Liver (tissue), 9 donors: Measurements from ENCODE around the gene CCSER2. TPM values are rescaled to one million over a fixed set of nuclear protein-coding genes. Genes with fewer than 3 reads are reported as not detected.

Source experiments
- DNase-seq: peaks from one replicate; pipeline ENCODE4 v3.0.0-alpha.2; 2017; ENCODE audit warnings: low spot score
- H3K27ac ChIP-seq, 2 donors: one replicate each; pipeline ENCODE4 v1.7.0; 2013; ENCODE audit warnings: inconsistent platforms in 2 of 2, low read length in 2 of 2, control low read depth in 1 of 2, low read depth in 1 of 2, mild to moderate bottlenecking in 1 of 2
- H3K27me3 ChIP-seq, 4 donors: one replicate each; pipeline versions ENCODE4 v1.6.1 to v1.7.0; 2013; ENCODE audit warnings: low read length in 3 of 4, inconsistent platforms in 1 of 4, mild to moderate bottlenecking in 1 of 4, moderate library complexity in 1 of 4; ENCODE audit not compliant: control insufficient read depth in 4 of 4, insufficient read depth in 4 of 4
- H3K36me3 ChIP-seq, 4 donors: one replicate each; pipeline versions ENCODE4 v1.6.1 to v1.7.0; 2013; ENCODE audit warnings: low read length in 3 of 4, mild to moderate bottlenecking in 3 of 4, low read depth in 1 of 4, moderate library complexity in 1 of 4; ENCODE audit not compliant: control insufficient read depth in 4 of 4, insufficient read depth in 3 of 4
- H3K4me1 ChIP-seq, 4 donors: one replicate each; pipeline versions ENCODE4 v1.6.1 to v1.7.0; 2013; ENCODE audit warnings: low read length in 3 of 4, mild to moderate bottlenecking in 3 of 4, moderate library complexity in 1 of 4; ENCODE audit not compliant: control insufficient read depth in 4 of 4, insufficient read depth in 4 of 4
- H3K4me3 ChIP-seq, 3 donors: one replicate each; pipeline versions ENCODE4 v1.6.1 to v1.7.0; 2013; ENCODE audit warnings: low read length in 3 of 3, control low read depth in 1 of 3, low read depth in 1 of 3, mild to moderate bottlenecking in 1 of 3
- H3K9ac ChIP-seq, 2 donors: one replicate each; pipeline ENCODE4 v1.7.0; 2013; ENCODE audit warnings: low read length in 2 of 2, mild to moderate bottlenecking in 2 of 2, moderate library complexity in 2 of 2, control low read depth in 1 of 2, low read depth in 1 of 2
- H3K9me3 ChIP-seq, 4 donors: one replicate each; pipeline versions ENCODE4 v1.6.1 to v1.7.0; 2013; ENCODE audit warnings: low read length in 3 of 4; ENCODE audit not compliant: control insufficient read depth in 4 of 4
- EGR1 ChIP-seq, 2 donors: IDR thresholded peaks; 2 replicates each; pipeline ENCODE4 v1.6.1; 2016 to 2018; ENCODE audit warnings: antibody characterized with exemption in 2 of 2, low read depth in 2 of 2
- FOXA1 ChIP-seq: IDR thresholded peaks from 2 replicates; pipeline ENCODE4 v1.6.1; 2016; ENCODE audit warnings: antibody characterized with exemption
- FOXA2 ChIP-seq: IDR thresholded peaks from 2 replicates; pipeline ENCODE4 v1.6.1; 2016; ENCODE audit warnings: antibody characterized with exemption
- HNF4A ChIP-seq, 2 donors: conservative IDR thresholded peaks; 2 replicates each; pipeline ENCODE4 v1.6.1; 2016; ENCODE audit warnings: antibody characterized with exemption in 2 of 2, mild to moderate bottlenecking in 2 of 2
- JUND ChIP-seq, 2 donors: IDR thresholded peaks; 2 replicates each; pipeline ENCODE4 v1.6.1; 2016; ENCODE audit warnings: antibody characterized with exemption in 2 of 2
- NR2F2 ChIP-seq: IDR thresholded peaks from 2 replicates; pipeline ENCODE4 v1.6.1; 2016; ENCODE audit warnings: antibody characterized with exemption
- RAD21 ChIP-seq, 2 donors: IDR thresholded peaks; 2 replicates each; pipeline ENCODE4 v1.6.1; 2016; ENCODE audit warnings: antibody characterized with exemption in 2 of 2, mild to moderate bottlenecking in 2 of 2
- RXRA ChIP-seq, 2 donors: IDR thresholded peaks; 2 replicates each; pipeline ENCODE4 v1.6.1; 2017 to 2018; ENCODE audit warnings: antibody characterized with exemption in 2 of 2, mild to moderate bottlenecking in 1 of 2
- SP1 ChIP-seq: IDR thresholded peaks from 2 replicates; pipeline ENCODE4 v1.6.1; 2018; ENCODE audit warnings: antibody characterized with exemption, mild to moderate bottlenecking
- YY1 ChIP-seq: IDR thresholded peaks from 2 replicates; pipeline ENCODE4 v1.6.1; 2016; ENCODE audit warnings: antibody characterized with exemption, mild to moderate bottlenecking
- WGBS: extraction: QIAGEN DNeasy Blood & Tissue Kit; methylation state at CpG from one replicate; pipeline ENCODE4 v1.1.7; 2013; 5-methylcytosine and 5-hydroxymethylcytosine counted together
- polyA plus RNA-seq, 2 donors: library from polyadenylated mRNA; stranded (reverse) in 1 of 2; unstranded in 1 of 2; fragments of 200-250 nt in 1 of 2; fragments of >200 nt in 1 of 2; fragmentation: Nextera tagmentation in 1 of 2; extraction: Ambion mirVana in 1 of 2; gene quantifications; one replicate each; pipeline versions ENCODE4 v1.2.1 to v1.2.3, GENCODE V29; 2013 to 2015
- total RNA-seq, 2 donors: library from RNA; depleted of rRNA; stranded (reverse); fragments of >200 nt; gene quantifications; one replicate each; pipeline ENCODE4 v1.2.3, GENCODE V29; 2014
- TF ChIP-seq, protein P1 (sequence below): IDR thresholded peaks from 2 replicates; pipeline ENCODE4 v1.6.1; 2016; ENCODE audit warnings: antibody characterized with exemption
- TF ChIP-seq, protein P2 (sequence below): fragments of 150-350 bp; IDR thresholded peaks from 2 replicates; pipeline ENCODE4 v1.5.1; 2017; ENCODE audit warnings: improper control_type of control experiment, low read depth, low read length; ENCODE audit not compliant: missing input control
- TF ChIP-seq, protein P3 (sequence below): IDR thresholded peaks from 2 replicates; pipeline ENCODE4 v1.6.1; 2016; ENCODE audit warnings: antibody characterized with exemption
- donor health status: healthy.
- donor health status: healthy.
- donor health status: healthy.
- donor health status: healthy.
- donor health status: healthy.

CCSER2 gene
- total and polyA plus RNA-seq, 4 donors, result 5.6 to 18.2 (median 12.1) TPM

DNA sequence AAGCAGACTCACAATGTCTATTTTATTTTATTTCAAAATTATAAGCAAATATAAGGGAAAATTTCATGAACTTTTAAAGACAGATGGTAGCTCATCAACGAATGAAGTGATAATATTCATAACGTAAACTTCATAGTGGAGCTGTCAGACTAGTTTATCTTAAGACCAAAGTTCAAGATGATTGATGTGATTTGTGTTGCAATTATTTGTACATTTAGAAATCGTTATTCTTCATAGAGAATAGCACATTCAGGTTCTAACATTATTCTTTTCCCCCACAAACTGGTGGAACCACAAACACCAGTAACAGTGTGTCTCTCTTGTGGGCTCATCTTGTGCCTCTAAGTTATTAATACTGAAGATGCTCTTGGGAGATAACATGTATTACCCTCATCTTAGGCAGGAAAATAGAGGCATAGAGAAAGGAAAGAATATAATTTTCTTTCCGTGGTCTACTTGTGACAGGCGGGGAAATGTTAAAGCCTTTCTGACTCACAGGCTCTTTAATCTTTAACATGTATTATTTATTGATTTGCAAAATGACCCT is 37.0 kb downstream of the CCSER2 start:
- WGBS, result 41% methylated on average over 5 of the region's 5 CpGs
- Histone ChIP-seq H3K4me3 (no peak overlapping the region), H3K9ac (peak overlapping the region in 1 of 2 donors; percentile 33), H3K9me3 (no peaks in the 10 kb centered on the region), H3K4me1 (peaks cover 1 to 36% (median 21%) of the 10 kb centered on the region in 4 donors), H3K36me3 (no peaks in the 10 kb centered on the region), H3K27me3 (no peaks in the 10 kb centered on the region), H3K27ac (peak overlapping the region; percentile 7 to 20)
- no peak for DNase-seq
- TF ChIP-seq RXRA (IDR thresholded peaks at IDR 0.05) (no peak), FOXA2 (no peak), SP1 (no peak), HNF4A (conservative IDR thresholded peaks at IDR 0.05) (peak; percentile 47 to 56), YY1 (no peak), RAD21 (IDR thresholded peaks at IDR 0.05) (no peak)
- TF ChIP-seq, protein P1, sequence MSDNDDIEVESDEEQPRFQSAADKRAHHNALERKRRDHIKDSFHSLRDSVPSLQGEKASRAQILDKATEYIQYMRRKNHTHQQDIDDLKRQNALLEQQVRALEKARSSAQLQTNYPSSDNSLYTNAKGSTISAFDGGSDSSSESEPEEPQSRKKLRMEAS, result no peak
- TF ChIP-seq, protein P2, sequence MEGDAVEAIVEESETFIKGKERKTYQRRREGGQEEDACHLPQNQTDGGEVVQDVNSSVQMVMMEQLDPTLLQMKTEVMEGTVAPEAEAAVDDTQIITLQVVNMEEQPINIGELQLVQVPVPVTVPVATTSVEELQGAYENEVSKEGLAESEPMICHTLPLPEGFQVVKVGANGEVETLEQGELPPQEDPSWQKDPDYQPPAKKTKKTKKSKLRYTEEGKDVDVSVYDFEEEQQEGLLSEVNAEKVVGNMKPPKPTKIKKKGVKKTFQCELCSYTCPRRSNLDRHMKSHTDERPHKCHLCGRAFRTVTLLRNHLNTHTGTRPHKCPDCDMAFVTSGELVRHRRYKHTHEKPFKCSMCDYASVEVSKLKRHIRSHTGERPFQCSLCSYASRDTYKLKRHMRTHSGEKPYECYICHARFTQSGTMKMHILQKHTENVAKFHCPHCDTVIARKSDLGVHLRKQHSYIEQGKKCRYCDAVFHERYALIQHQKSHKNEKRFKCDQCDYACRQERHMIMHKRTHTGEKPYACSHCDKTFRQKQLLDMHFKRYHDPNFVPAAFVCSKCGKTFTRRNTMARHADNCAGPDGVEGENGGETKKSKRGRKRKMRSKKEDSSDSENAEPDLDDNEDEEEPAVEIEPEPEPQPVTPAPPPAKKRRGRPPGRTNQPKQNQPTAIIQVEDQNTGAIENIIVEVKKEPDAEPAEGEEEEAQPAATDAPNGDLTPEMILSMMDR, result no peak

DNA sequence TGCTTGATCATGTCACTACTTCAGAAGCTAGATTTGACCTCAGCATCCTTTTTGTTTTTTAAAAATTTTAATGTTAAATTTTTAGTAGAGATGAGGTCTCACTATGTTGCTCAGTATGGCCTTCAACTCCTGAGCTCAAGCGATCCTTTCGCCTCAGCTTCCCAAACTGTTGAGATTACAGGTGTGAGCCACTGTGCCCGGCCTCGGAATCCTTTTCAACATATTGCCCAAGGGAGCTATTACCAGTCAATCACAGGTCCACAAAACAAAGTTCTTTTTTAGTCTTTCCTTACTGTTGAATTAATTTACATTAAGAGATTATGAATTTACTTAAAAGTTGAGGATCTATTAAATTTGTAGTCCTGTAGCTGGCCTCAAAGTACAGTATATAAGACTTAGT is 37.7 kb downstream of the CCSER2 start:
- 63% methylated on average over 4 of the region's 4 CpGs for WGBS
- H3K27ac ChIP-seq, result peak overlapping the region in 1 of 2 donors; percentile 20

DNA sequence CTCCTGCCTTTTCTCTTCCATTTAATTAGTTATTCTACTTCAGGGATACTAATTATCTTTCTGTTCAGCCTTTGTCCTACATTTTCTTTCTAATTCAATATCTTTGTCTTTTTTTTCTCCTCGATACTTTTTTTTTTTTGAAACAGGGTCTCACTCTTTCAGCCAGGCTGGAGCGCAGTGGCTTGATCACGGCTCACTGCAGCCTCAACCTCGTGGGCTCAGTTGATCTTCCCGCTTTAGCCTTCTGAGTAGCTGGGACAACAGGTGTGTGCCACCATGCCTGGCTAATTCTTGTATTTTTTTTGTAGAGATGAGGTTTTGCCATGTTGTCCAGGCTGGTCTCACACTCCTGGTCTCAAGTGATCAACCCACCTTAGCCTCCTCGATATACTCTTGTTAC is 38.9 kb downstream of the CCSER2 start:
- WGBS, result 96% methylated on average over 6 of the region's 6 CpGs

More for the DNA sequence above, 37.7 kb downstream of the CCSER2 start:
- Histone ChIP-seq H3K4me3 (no peak overlapping the region), H3K9ac (no peak overlapping the region), H3K27me3 (no peaks in the 10 kb centered on the region), H3K36me3 (no peaks in the 10 kb centered on the region), H3K9me3 (no peaks in the 10 kb centered on the region), H3K4me1 (peaks cover 1 to 30% (median 18%) of the 10 kb centered on the region in 4 donors)
- DNase-seq, result no peak
- TF ChIP-seq YY1 (no peak), RAD21 (IDR thresholded peaks at IDR 0.05) (no peak), FOXA2 (no peak), NR2F2 (no peak), JUND (IDR thresholded peaks at IDR 0.05) (no peak), HNF4A (conservative IDR thresholded peaks at IDR 0.05) (peak in 1 of 2 donors; percentile 24), FOXA1 (no peak)
- TF ChIP-seq, protein P3, sequence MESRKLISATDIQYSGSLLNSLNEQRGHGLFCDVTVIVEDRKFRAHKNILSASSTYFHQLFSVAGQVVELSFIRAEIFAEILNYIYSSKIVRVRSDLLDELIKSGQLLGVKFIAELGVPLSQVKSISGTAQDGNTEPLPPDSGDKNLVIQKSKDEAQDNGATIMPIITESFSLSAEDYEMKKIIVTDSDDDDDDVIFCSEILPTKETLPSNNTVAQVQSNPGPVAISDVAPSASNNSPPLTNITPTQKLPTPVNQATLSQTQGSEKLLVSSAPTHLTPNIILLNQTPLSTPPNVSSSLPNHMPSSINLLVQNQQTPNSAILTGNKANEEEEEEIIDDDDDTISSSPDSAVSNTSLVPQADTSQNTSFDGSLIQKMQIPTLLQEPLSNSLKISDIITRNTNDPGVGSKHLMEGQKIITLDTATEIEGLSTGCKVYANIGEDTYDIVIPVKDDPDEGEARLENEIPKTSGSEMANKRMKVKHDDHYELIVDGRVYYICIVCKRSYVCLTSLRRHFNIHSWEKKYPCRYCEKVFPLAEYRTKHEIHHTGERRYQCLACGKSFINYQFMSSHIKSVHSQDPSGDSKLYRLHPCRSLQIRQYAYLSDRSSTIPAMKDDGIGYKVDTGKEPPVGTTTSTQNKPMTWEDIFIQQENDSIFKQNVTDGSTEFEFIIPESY, result no peak

More for the DNA sequence above, 38.9 kb downstream of the CCSER2 start:
- no peaks in the 10 kb centered on the region for H3K27me3 ChIP-seq
- DNase-seq, result no peak
- H3K9me3 ChIP-seq, result no peaks in the 10 kb centered on the region
- H3K4me3 ChIP-seq, result no peak overlapping the region
- H3K27ac ChIP-seq, result no peak overlapping the region
- TF ChIP-seq RAD21 (IDR thresholded peaks at IDR 0.05) (no peak), EGR1 (IDR thresholded peaks at IDR 0.05; ENCODE audit: low read depth in 2 of 2) (no peak)
- H3K9ac ChIP-seq, result no peak overlapping the region
- H3K4me1 ChIP-seq, result peaks cover 1 to 20% (median 13%) of the 10 kb centered on the region in 4 donors
- H3K36me3 ChIP-seq, result peaks cover 0 to 5% (median 3%) of the 10 kb centered on the region in 4 donors
